ENCODE data around the gene ARHGEF9. TPM values are rescaled to one million over a fixed set of nuclear protein-coding genes. Genes with fewer than 3 reads are reported as not detected.

ARHGEF9 gene
- total RNA-seq, 3 donors from 2014 or later = 9.3 to 28.0 (median 16.1) TPM

GRCh38 chrX:63673896-63674295 is 111.1 kb downstream of the ARHGEF9 start:
- peaks cover 0 to 18% of the 10 kb centered on the region in 2 donors for H3K27me3 ChIP-seq
- TF ChIP-seq POLR2AphosphoS5 (IDR thresholded peaks at IDR 0.05) (no peak), CTCF (IDR thresholded peaks at IDR 0.05) (no peak), POLR2A (IDR thresholded peaks at IDR 0.05) (no peak)
- no peaks in the 10 kb centered on the region for H3K36me3 ChIP-seq
- intact Hi-C loops (cut with DNase I; ENCODE audit: low total_unique reads) = no loop called here
- no peak overlapping the region for H3K4me3 ChIP-seq
- no peaks in the 10 kb centered on the region for H3K4me1 ChIP-seq
- no peak for DNase-seq (ENCODE audit: low spot score in 2 of 2)
- H3K27ac ChIP-seq = no peak overlapping the region
- H3K9me3 ChIP-seq = no peaks in the 10 kb centered on the region

GRCh38 chrX:63664741-63665140 is 120.3 kb downstream of the ARHGEF9 start:
- intact Hi-C loops (cut with DNase I; ENCODE audit: low total_unique reads) = no loop called here
- no peak for DNase-seq (ENCODE audit: low spot score in 2 of 2)
- H3K27me3 ChIP-seq = peaks cover 0 to 15% of the 10 kb centered on the region in 2 donors
- no peak overlapping the region for H3K27ac ChIP-seq
- H3K4me3 ChIP-seq = no peak overlapping the region
- no peaks in the 10 kb centered on the region for H3K36me3 ChIP-seq
- peaks cover 0 to 8% of the 10 kb centered on the region in 2 donors for H3K9me3 ChIP-seq
- TF ChIP-seq POLR2A (IDR thresholded peaks at IDR 0.05) (no peak), CTCF (IDR thresholded peaks at IDR 0.05) (no peak), POLR2AphosphoS5 (IDR thresholded peaks at IDR 0.05) (no peak)
- H3K4me1 ChIP-seq = no peaks in the 10 kb centered on the region

- Histone ChIP-seq H3K9me3 (peaks cover 0 to 8% of the 10 kb centered on the region in 2 donors), H3K4me1 (no peaks in the 10 kb centered on the region), H3K4me3 (no peak overlapping the region), H3K36me3 (no peaks in the 10 kb centered on the region), H3K27ac (no peak overlapping the region), H3K27me3 (peaks cover 0 to 19% of the 10 kb centered on the region in 2 donors)
- TF ChIP-seq POLR2AphosphoS5 (IDR thresholded peaks at IDR 0.05) = no peak
- no peak for TF ChIP-seq CTCF (IDR thresholded peaks at IDR 0.05)
- TF ChIP-seq POLR2A (IDR thresholded peaks at IDR 0.05) = no peak
- intact Hi-C loops (cut with DNase I; ENCODE audit: low total_unique reads) = no loop called here
- no peak for DNase-seq (ENCODE audit: low spot score in 2 of 2)
Observed at GRCh38 chrX:63664083-63664482, 120.9 kb downstream of the ARHGEF9 start.

- no peak for DNase-seq (ENCODE audit: low spot score in 2 of 2)
- no peak for TF ChIP-seq POLR2AphosphoS5 (IDR thresholded peaks at IDR 0.05)
- no peak for TF ChIP-seq POLR2A (IDR thresholded peaks at IDR 0.05)
- no peak for TF ChIP-seq CTCF (IDR thresholded peaks at IDR 0.05)
- H3K4me3 ChIP-seq = no peak overlapping the region
- no peaks in the 10 kb centered on the region for H3K4me1 ChIP-seq
- no peaks in the 10 kb centered on the region for H3K36me3 ChIP-seq
- H3K9me3 ChIP-seq = peaks cover 0 to under 1% of the 10 kb centered on the region in 2 donors
- no peak overlapping the region for H3K27ac ChIP-seq
- H3K27me3 ChIP-seq = peaks cover 0 to 25% of the 10 kb centered on the region in 2 donors
- intact Hi-C loops (cut with DNase I; ENCODE audit: low total_unique reads) = no loop called here
Observed at GRCh38 chrX:63661676-63662075, 123.3 kb downstream of the ARHGEF9 start.

- H3K9me3 ChIP-seq = no peaks in the 10 kb centered on the region
- no peak for TF ChIP-seq CTCF (IDR thresholded peaks at IDR 0.05)
- TF ChIP-seq POLR2AphosphoS5 (IDR thresholded peaks at IDR 0.05) = no peak
- TF ChIP-seq POLR2A (IDR thresholded peaks at IDR 0.05) = no peak
- H3K36me3 ChIP-seq = no peaks in the 10 kb centered on the region
- no peak for DNase-seq (ENCODE audit: low spot score in 2 of 2)
- peaks cover 0 to 25% of the 10 kb centered on the region in 2 donors for H3K27me3 ChIP-seq
- intact Hi-C loops (cut with DNase I; ENCODE audit: low total_unique reads) = no loop called here
- peak overlapping the region in 1 of 2 donors; percentile 48 for H3K27ac ChIP-seq
- no peaks in the 10 kb centered on the region for H3K4me1 ChIP-seq
- no peak overlapping the region for H3K4me3 ChIP-seq
Observed at GRCh38 chrX:63658920-63659319, 126.1 kb downstream of the ARHGEF9 start.
